ENCODE measurements around the gene TIAM2. TPM values are rescaled to one million over a fixed set of nuclear protein-coding genes. Genes with fewer than 3 reads are reported as not detected.

The TIAM2 gene
- total and polyA plus RNA-seq, 7 donors, result 1.2 to 15.8 (median 11.0) TPM

DNA sequence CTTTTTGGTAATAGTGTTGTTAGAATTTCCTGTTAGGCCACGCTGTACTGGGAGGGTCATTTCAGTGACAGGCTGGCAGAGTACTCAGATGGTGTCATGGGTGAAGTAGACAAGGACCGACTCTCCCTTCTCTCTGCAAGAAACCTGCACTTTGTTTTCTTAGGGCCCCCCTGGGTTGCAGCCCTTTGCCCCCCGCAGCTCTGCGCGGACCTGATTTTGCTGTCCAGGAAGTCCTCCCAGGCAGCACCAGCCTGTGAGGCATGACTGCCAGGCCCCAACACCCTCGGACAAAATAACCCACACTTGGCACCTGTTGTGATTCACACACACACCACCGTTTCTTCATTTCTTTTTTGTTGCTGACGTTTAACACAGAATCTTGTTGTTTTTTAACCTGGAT lies 246.9 kb downstream of the TIAM2 start:
- Histone ChIP-seq H3K27me3 (no peaks in the 10 kb centered on the region), H3K36me3 (no peaks in the 10 kb centered on the region), H3K9me3 (peaks cover 0 to 4% (median 0%) of the 10 kb centered on the region in 4 donors), H3K4me3 (no peak overlapping the region), H3K4me1 (peaks cover 0 to 35% (median 23%) of the 10 kb centered on the region in 4 donors), H3K27ac (peak overlapping the region; percentile 44 to 83 (median 69))
- WGBS, 2 donors, result 81 to 83% methylated on average over 8 of the region's 8 CpGs
- DNase-seq, result no peak
- no peak for TF ChIP-seq EP300 (IDR thresholded peaks at IDR 0.05)
- TF ChIP-seq, protein P1, sequence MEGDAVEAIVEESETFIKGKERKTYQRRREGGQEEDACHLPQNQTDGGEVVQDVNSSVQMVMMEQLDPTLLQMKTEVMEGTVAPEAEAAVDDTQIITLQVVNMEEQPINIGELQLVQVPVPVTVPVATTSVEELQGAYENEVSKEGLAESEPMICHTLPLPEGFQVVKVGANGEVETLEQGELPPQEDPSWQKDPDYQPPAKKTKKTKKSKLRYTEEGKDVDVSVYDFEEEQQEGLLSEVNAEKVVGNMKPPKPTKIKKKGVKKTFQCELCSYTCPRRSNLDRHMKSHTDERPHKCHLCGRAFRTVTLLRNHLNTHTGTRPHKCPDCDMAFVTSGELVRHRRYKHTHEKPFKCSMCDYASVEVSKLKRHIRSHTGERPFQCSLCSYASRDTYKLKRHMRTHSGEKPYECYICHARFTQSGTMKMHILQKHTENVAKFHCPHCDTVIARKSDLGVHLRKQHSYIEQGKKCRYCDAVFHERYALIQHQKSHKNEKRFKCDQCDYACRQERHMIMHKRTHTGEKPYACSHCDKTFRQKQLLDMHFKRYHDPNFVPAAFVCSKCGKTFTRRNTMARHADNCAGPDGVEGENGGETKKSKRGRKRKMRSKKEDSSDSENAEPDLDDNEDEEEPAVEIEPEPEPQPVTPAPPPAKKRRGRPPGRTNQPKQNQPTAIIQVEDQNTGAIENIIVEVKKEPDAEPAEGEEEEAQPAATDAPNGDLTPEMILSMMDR (IDR thresholded peaks at IDR 0.05), result no peak
- TF ChIP-seq POLR2A (IDR thresholded peaks at IDR 0.05), result no peak
- no peak for TF ChIP-seq POLR2AphosphoS5 (IDR thresholded peaks at IDR 0.05)
- intact Hi-C loops (cut with DNase I), result loop anchor here (10.0 kb wide), 2 partner anchors 377 to 567 kb away; no protein-coding TSS in a partner anchor

DNA sequence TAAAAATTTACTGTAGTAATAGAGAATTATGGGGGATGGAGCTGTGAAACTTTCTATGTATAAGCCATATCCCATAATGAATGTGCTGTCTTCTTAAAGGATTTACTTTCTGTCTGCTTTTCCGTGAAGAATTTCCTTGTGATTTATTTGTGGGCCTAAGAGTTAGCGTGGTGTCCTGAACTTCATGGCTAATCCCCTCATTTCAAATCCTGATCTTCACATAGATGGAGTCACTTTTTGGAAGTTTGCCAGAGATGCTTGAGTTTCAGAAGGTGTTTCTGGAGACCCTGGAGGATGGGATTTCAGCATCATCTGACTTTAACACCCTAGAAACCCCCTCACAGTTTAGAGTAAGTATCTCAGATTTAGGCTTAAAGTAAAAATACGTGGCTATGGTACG lies 249.3 kb downstream of the TIAM2 start:
- Histone ChIP-seq H3K36me3 (no peaks in the 10 kb centered on the region), H3K4me1 (peaks cover 0 to 49% (median 29%) of the 10 kb centered on the region in 4 donors), H3K27ac (peak overlapping the region; percentile 5 to 83 (median 60)), H3K9me3 (no peaks in the 10 kb centered on the region), H3K27me3 (no peaks in the 10 kb centered on the region), H3K4me3 (no peak overlapping the region)
- DNase-seq, result no peak
- 81 to 85% methylated on average over 4 of the region's 4 CpGs for WGBS, 2 donors
- TF ChIP-seq POLR2AphosphoS5 (IDR thresholded peaks at IDR 0.05), result no peak
- no peak for TF ChIP-seq EP300 (IDR thresholded peaks at IDR 0.05)
- no peak for TF ChIP-seq POLR2A (IDR thresholded peaks at IDR 0.05)
- TF ChIP-seq, protein P1 (IDR thresholded peaks at IDR 0.05), result no peak
- intact Hi-C loops (cut with DNase I), result loop anchor here (10.0 kb wide), 2 partner anchors 380 to 570 kb away; no protein-coding TSS in a partner anchor

DNA sequence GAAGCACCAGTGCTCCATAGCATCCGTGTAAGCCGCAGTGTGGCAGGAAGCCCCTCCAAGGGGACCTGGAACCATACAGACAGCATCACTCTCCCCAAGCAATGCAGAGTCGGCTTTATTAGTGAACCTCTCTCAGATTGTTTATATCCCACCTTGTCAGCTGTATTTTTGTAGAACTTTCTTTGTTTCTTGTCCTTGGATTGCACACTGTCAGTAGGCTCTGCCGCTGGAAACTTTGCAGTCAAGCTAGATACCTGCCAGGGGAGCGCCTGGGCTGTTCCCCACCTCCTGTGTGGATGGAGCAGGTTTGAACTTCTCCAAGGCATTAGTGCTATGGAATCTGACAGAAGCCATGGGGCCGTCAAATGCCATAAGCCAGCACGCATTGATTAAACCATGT lies 250.1 kb downstream of the TIAM2 start:
- TF ChIP-seq POLR2AphosphoS5 (IDR thresholded peaks at IDR 0.05), result no peak
- TF ChIP-seq POLR2A (IDR thresholded peaks at IDR 0.05), result no peak
- TF ChIP-seq, protein P1 (IDR thresholded peaks at IDR 0.05), result no peak
- no peak for TF ChIP-seq EP300 (IDR thresholded peaks at IDR 0.05)
- WGBS, 2 donors, result 92% methylated on average over 7 of the region's 7 CpGs
- DNase-seq, result no peak
- Histone ChIP-seq H3K27ac (peak overlapping the region; percentile 4 to 83 (median 60)), H3K36me3 (no peaks in the 10 kb centered on the region), H3K4me1 (peaks cover 0 to 48% (median 28%) of the 10 kb centered on the region in 4 donors), H3K9me3 (no peaks in the 10 kb centered on the region), H3K4me3 (no peak overlapping the region), H3K27me3 (no peaks in the 10 kb centered on the region)
- intact Hi-C loops (cut with DNase I), result loop anchor here (10.0 kb wide), 2 partner anchors 380 to 570 kb away; no protein-coding TSS in a partner anchor

DNA sequence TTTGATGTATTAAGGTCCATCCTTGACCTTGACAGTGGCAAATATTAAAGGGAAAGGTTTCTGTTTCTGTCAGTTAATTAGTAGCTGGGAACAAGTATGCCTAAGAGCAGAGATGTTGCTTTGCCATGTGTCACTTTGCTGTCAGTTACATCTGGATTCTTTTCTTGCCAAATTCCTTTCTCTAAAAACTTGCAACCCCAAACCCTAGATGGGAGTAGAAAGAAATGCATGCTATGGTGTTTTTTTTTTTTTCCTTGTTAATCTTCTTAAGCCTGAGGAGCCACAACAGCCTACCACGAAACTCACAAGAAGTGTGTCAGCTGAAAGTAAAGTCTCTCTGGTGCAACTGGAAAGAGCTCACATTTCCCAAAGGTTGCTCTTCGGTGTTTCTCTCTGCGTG lies 250.7 kb downstream of the TIAM2 start:
- Histone ChIP-seq H3K36me3 (peaks cover 0 to 5% (median 0%) of the 10 kb centered on the region in 4 donors), H3K4me1 (peaks cover 0 to 41% (median 23%) of the 10 kb centered on the region in 4 donors), H3K27ac (peak overlapping the region in 3 of 4 donors; percentile 4 to 83 (median 68)), H3K27me3 (no peaks in the 10 kb centered on the region), H3K4me3 (no peak overlapping the region), H3K9me3 (no peaks in the 10 kb centered on the region)
- intact Hi-C loops (cut with DNase I), result loop anchor here (10.0 kb wide), 2 partner anchors 381 to 571 kb away; no protein-coding TSS in a partner anchor
- TF ChIP-seq, protein P1 (IDR thresholded peaks at IDR 0.05), result no peak
- no peak for TF ChIP-seq POLR2AphosphoS5 (IDR thresholded peaks at IDR 0.05)
- no peak for TF ChIP-seq EP300 (IDR thresholded peaks at IDR 0.05)
- no peak for TF ChIP-seq POLR2A (IDR thresholded peaks at IDR 0.05)
- no peak for DNase-seq
- WGBS, 2 donors, result 84 to 89% methylated on average over 3 of the region's 3 CpGs

Measured in sigmoid colon (tissue), 7 donors.